Gastrocnemius medialis (tissue), 4 donors: ENCODE data around the gene MYH9. TPM values are rescaled to one million over a fixed set of nuclear protein-coding genes. Genes with fewer than 3 reads are reported as not detected.

Source experiments
- ATAC-seq, 2 donors: fragments of 150-250 bp; one replicate each; pipeline ENCODE4 v1.9.1; 2016
- DNase-seq, 2 donors: peaks; one replicate each; pipeline ENCODE4 v3.0.0-alpha.2; 2019
- H3K27ac ChIP-seq, 4 donors: fragments of 200-600 bp; sonication (generic); 1 replicate in 1 of 4; 2 replicates in 3 of 4; pipeline ENCODE4 v1.5.1; 2016 to 2018; ENCODE audit warnings: mild to moderate bottlenecking in 2 of 4, moderate library complexity in 1 of 4
- H3K27me3 ChIP-seq, 3 donors: fragments of 200-600 bp; sonication (generic) in 2 of 3; 1 replicate in 1 of 3; 2 replicates in 2 of 3; pipeline versions ENCODE4 v1.5.1 to v1.6.0; 2016 to 2019; ENCODE audit warnings: mild to moderate bottlenecking in 1 of 3, moderate library complexity in 1 of 3
- H3K36me3 ChIP-seq, 2 donors: fragments of 200-600 bp; sonication (generic) in 1 of 2; one replicate each; pipeline ENCODE4 v1.5.1; 2017 to 2018
- H3K4me1 ChIP-seq, 2 donors: fragments of 200-600 bp; sonication (generic) in 1 of 2; one replicate each; pipeline ENCODE4 v1.5.1; 2016 to 2017; ENCODE audit warnings: mild to moderate bottlenecking in 2 of 2
- H3K4me3 ChIP-seq, 4 donors: fragments of 200-600 bp; sonication (generic) in 3 of 4; 1 replicate in 1 of 4; 2 replicates in 3 of 4; pipeline ENCODE4 v1.5.1; 2016 to 2019; ENCODE audit warnings: mild to moderate bottlenecking in 2 of 4
- H3K9me3 ChIP-seq, 3 donors: fragments of 200-600 bp; sonication (generic) in 2 of 3; 1 replicate in 1 of 3; 2 replicates in 2 of 3; pipeline ENCODE4 v1.5.1; 2016 to 2019
- CTCF ChIP-seq, 5 experiments: fragments of 450-650 bp in 3 of 5; fragments of 200-600 bp in 2 of 5; sonication (generic) in 2 of 5; IDR thresholded peaks in 4 of 5; conservative IDR thresholded peaks in 1 of 5; 1 replicate in 4 of 5; 2 replicates in 1 of 5; pipeline ENCODE4 v1.5.1; 2016 to 2019; ENCODE audit warnings: antibody characterized with exemption in 5 of 5, mild to moderate bottlenecking in 3 of 5, moderate library complexity in 3 of 5
- POLR2A ChIP-seq, 2 donors: fragments of 450-650 bp; IDR thresholded peaks; one replicate each; pipeline ENCODE4 v1.6.1; 2017; ENCODE audit warnings: antibody characterized with exemption in 2 of 2, mild to moderate bottlenecking in 2 of 2, moderate library complexity in 2 of 2
- in situ Hi-C, 4 donors: fragments of 200-750 bp; cut with MboI; loops; one replicate each; pipeline versions ENCODE4 v1.15.0 to v1.8.0; 2017; ENCODE audit warnings: low sequenced_read_pairs in 4 of 4
- intact Hi-C: fragments of 100-400 bp; cut with DNase I; formaldehyde crosslinking; loops from one replicate; pipeline ENCODE4 v1.15.1; 2023; ENCODE audit warnings: low total_unique reads
- total RNA-seq, 4 donors: library from RNA; depleted of rRNA; stranded (reverse); fragments of >200 nt; gene quantifications; one replicate each; pipeline versions ENCODE4 v1.1.0 to v1.2.3, GENCODE V29; 2016

MYH9 gene
- total RNA-seq, 4 donors from 2014 or later, result 38.9 to 115 (median 104) TPM

- TF ChIP-seq CTCF (IDR thresholded peaks at IDR 0.05 in 4 of 5, conservative IDR thresholded peaks at IDR 0.05 in 1 of 5) (no peak), POLR2A (IDR thresholded peaks at IDR 0.05) (peak in 1 of 2 donors; percentile 8)
- Histone ChIP-seq H3K36me3 (peaks cover 0 to 58% of the 10 kb centered on the region in 2 donors), H3K4me1 (peaks cover 64 to 71% of the 10 kb centered on the region in 2 donors), H3K4me3 (peak overlapping the region in 1 of 4 donors; percentile 6), H3K27ac (peak overlapping the region; percentile 82 to 84 (median 84)), H3K27me3 (no peaks in the 10 kb centered on the region), H3K9me3 (no peaks in the 10 kb centered on the region)
- DNase-seq, result peak in 1 of 2 donors; percentile 55
- intact Hi-C loops, result loop anchor here (2.0 to 5.0 kb wide), 2 partner anchors 61 to 137 kb away; partner anchors contain the start of gene MYH9
- in situ Hi-C loops, result no loop called here
- ATAC-seq, result peak; percentile 28 to 49
These were observed 62.4 kb downstream of the MYH9 start for GRCh38 chr22:36325154-36326031.

DNA sequence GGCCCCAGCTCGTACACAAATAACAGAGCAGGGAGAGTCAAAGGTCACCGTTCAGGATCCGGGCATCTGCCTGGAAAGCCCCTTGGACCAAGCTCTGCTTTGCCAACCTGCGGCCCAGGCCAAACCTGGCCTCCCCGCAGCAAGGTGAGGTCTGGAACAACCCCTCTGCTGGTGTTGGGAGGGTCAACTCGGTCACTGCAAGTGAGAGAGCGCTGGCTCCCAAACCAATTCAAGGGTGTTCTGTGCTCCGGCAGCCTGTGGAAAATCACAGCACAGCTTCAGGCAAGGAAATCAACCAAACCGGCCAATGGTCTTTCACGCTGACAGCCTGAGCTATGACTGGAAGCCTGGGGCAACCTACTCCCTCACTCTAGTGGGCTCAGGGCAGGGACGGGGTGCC lies 63.4 kb downstream of the MYH9 start:
- Histone ChIP-seq H3K27me3 (no peaks in the 10 kb centered on the region), H3K4me3 (no peak overlapping the region), H3K9me3 (no peaks in the 10 kb centered on the region), H3K4me1 (peaks cover 54 to 63% of the 10 kb centered on the region in 2 donors), H3K27ac (peak overlapping the region; percentile 82 to 84 (median 84)), H3K36me3 (peaks cover 0 to 67% of the 10 kb centered on the region in 2 donors)
- ATAC-seq (no peak), DNase-seq (no peak)
- intact Hi-C loops, result no loop called here
- in situ Hi-C loops, result no loop called here
- TF ChIP-seq CTCF (IDR thresholded peaks at IDR 0.05 in 4 of 5, conservative IDR thresholded peaks at IDR 0.05 in 1 of 5), result no peak
- no peak for TF ChIP-seq POLR2A (IDR thresholded peaks at IDR 0.05)

- Histone ChIP-seq H3K27ac (peak overlapping the region; percentile 82 to 84 (median 84)), H3K4me3 (no peak overlapping the region), H3K27me3 (no peaks in the 10 kb centered on the region), H3K36me3 (peaks cover 0 to 73% of the 10 kb centered on the region in 2 donors), H3K9me3 (no peaks in the 10 kb centered on the region), H3K4me1 (peaks cover 49 to 58% of the 10 kb centered on the region in 2 donors)
- peak in 1 of 2 donors; percentile 6 for ATAC-seq
- TF ChIP-seq CTCF (IDR thresholded peaks at IDR 0.05 in 4 of 5, conservative IDR thresholded peaks at IDR 0.05 in 1 of 5) (no peak), POLR2A (IDR thresholded peaks at IDR 0.05) (no peak)
- intact Hi-C loops (no loop called here), in situ Hi-C loops (no loop called here)
- DNase-seq, result no peak
These were observed 63.9 kb downstream of the MYH9 start for GRCh38 chr22:36323855-36324331.

DNA sequence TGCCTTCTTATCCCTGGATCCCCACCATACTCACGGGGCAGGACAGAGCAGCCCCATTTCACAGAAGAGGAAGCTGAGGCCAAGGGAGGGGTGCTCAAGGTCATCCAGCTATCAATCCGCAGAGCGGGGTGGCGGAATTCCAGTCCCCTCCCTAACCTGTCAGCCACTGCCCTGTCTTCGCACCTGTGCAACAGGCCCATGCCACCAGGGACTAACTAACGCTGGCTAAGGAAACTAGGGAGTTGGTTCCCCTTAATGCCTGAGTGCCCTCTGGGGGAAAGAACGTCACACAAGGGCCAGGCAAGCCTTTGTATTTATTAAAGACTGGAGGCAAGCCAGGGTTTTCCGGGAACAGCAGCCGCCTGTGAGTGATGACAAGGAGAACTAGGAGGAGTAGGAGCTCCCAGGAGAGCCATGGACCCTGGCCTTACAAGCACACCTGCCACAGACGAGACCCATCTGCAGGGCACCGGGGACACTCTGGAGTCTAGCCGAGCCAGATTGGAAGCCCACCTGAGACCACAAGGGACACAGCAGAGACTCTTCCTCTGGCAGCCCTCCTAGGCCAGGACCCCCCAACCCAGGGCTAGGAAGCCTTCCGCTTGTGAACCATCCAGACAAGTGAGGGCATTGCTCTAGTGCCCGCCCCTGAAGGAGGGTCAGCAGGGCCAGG lies 64.4 kb downstream of the MYH9 start:
- in situ Hi-C loops, result no loop called here
- Histone ChIP-seq H3K27ac (peak overlapping the region; percentile 82 to 84 (median 84)), H3K9me3 (no peaks in the 10 kb centered on the region), H3K4me1 (peaks cover 43 to 52% of the 10 kb centered on the region in 2 donors), H3K27me3 (no peaks in the 10 kb centered on the region), H3K4me3 (no peak overlapping the region), H3K36me3 (peaks cover 0 to 78% of the 10 kb centered on the region in 2 donors)
- DNase-seq (peak in 1 of 2 donors; percentile 52), ATAC-seq (peak; percentile 27 to 50)
- TF ChIP-seq CTCF (IDR thresholded peaks at IDR 0.05 in 4 of 5, conservative IDR thresholded peaks at IDR 0.05 in 1 of 5) (peak in 1 of 5 experiments; percentile 8), POLR2A (IDR thresholded peaks at IDR 0.05) (peak in 1 of 2 donors; percentile 22)
- intact Hi-C loops, result no loop called here
